ENCODE data around the gene ETV6.

- TF ChIP-seq CTCF (IDR thresholded peaks at IDR 0.05) (no peak), REST (IDR thresholded peaks at IDR 0.05; ENCODE audit: insufficient read depth in 1 of 2, low read depth in 2 of 2, low read length in 1 of 2) (no peak), POLR2AphosphoS5 (IDR thresholded peaks at IDR 0.05; ENCODE audit: low read depth, low read length) (no peak)
Measured at GRCh38 chr12:11884116-11884515, 234.6 kb downstream of the ETV6 start.

Data from Panc1 (cell line).